Gastroesophageal sphincter (tissue), 4 donors: Measurements from ENCODE around the gene AKAP13. TPM values are rescaled to one million over a fixed set of nuclear protein-coding genes. Genes with fewer than 3 reads are reported as not detected.

Experiments
- ATAC-seq: fragments of 150-250 bp; one replicate; pipeline ENCODE4 v1.9.1; 2016; ENCODE audit warnings: mild to moderate bottlenecking, moderate library complexity
- H3K27ac ChIP-seq, 4 donors: fragments of 200-600 bp; sonication (generic) in 3 of 4; 1 replicate in 3 of 4; 2 replicates in 1 of 4; pipeline ENCODE4 v1.5.1; 2016 to 2019
- H3K27me3 ChIP-seq: fragments of 200-600 bp; sonication (generic); one replicate; pipeline ENCODE4 v1.5.1; 2019
- H3K36me3 ChIP-seq, 2 donors: fragments of 200-600 bp; sonication (generic); one replicate each; pipeline ENCODE4 v1.5.1; 2019; ENCODE audit warnings: control low read depth in 1 of 2
- H3K4me1 ChIP-seq, 3 donors: fragments of 200-600 bp; sonication (generic); 1 replicate in 2 of 3; 2 replicates in 1 of 3; pipeline ENCODE4 v1.5.1; 2016 to 2019; ENCODE audit warnings: control low read depth in 2 of 3
- H3K4me3 ChIP-seq, 2 donors: fragments of 200-600 bp; sonication (generic); one replicate each; pipeline ENCODE4 v1.5.1; 2019; ENCODE audit warnings: mild to moderate bottlenecking in 1 of 2, moderate library complexity in 1 of 2
- H3K9me3 ChIP-seq, 3 donors: fragments of 200-600 bp; sonication (generic); one replicate each; pipeline ENCODE4 v1.5.1; 2017 to 2019; ENCODE audit warnings: control low read depth in 2 of 3
- CTCF ChIP-seq, 4 experiments: fragments of 200-600 bp in 2 of 4; fragments of 450-650 bp in 2 of 4; sonication (generic) in 1 of 4; IDR thresholded peaks; one replicate each; pipeline ENCODE4 v1.5.1; 2017 to 2019; ENCODE audit warnings: antibody characterized with exemption in 4 of 4, mild to moderate bottlenecking in 2 of 4, moderate library complexity in 2 of 4
- EP300 ChIP-seq: sonication (generic); formaldehyde crosslinking; IDR thresholded peaks from one replicate; pipeline ENCODE4 v1.6.1; 2017; ENCODE audit warnings: antibody characterized with exemption, mild to moderate bottlenecking
- POLR2A ChIP-seq, 2 donors: fragments of 450-650 bp; IDR thresholded peaks; one replicate each; pipeline ENCODE4 v1.6.1; 2017; ENCODE audit warnings: antibody characterized with exemption in 2 of 2, mild to moderate bottlenecking in 2 of 2, moderate library complexity in 1 of 2
- POLR2AphosphoS5 ChIP-seq: sonication (generic); formaldehyde crosslinking; IDR thresholded peaks from one replicate; pipeline ENCODE4 v1.6.1; 2017; ENCODE audit warnings: antibody characterized with exemption
- WGBS, 2 donors: methylation state at CpG; one replicate each; pipeline ENCODE4 v1.1.5; 2018; ENCODE audit warnings: low coverage in 1 of 2; 5-methylcytosine and 5-hydroxymethylcytosine counted together
- total RNA-seq, 4 donors: library from RNA; depleted of rRNA; stranded (reverse); fragments of >200 nt; gene quantifications; one replicate each; pipeline ENCODE4 v1.1.0, GENCODE V29; 2016

The AKAP13 gene
- total RNA-seq, 4 donors from 2014 or later, result 196 to 252 (median 215) TPM

GRCh38 chr15:85639752-85640381 lies 259.5 kb downstream of the AKAP13 start:
- no peaks in the 10 kb centered on the region for H3K9me3 ChIP-seq
- peak; percentile 48 for ATAC-seq
- peaks cover 0 to 12% of the 10 kb centered on the region in 2 donors for H3K36me3 ChIP-seq
- H3K4me3 ChIP-seq, result no peak overlapping the region
- 33 to 39% methylated on average over 3 of the region's 3 CpGs for WGBS, 2 donors
- H3K27me3 ChIP-seq, result no peaks in the 10 kb centered on the region
- peak overlapping the region; percentile 36 to 92 (median 65) for H3K27ac ChIP-seq
- peaks cover 12 to 81% (median 41%) of the 10 kb centered on the region in 3 donors for H3K4me1 ChIP-seq
- TF ChIP-seq POLR2A (IDR thresholded peaks at IDR 0.05) (no peak), EP300 (no peak), CTCF (IDR thresholded peaks at IDR 0.05) (no peak), POLR2AphosphoS5 (peak; percentile 11)

DNA sequence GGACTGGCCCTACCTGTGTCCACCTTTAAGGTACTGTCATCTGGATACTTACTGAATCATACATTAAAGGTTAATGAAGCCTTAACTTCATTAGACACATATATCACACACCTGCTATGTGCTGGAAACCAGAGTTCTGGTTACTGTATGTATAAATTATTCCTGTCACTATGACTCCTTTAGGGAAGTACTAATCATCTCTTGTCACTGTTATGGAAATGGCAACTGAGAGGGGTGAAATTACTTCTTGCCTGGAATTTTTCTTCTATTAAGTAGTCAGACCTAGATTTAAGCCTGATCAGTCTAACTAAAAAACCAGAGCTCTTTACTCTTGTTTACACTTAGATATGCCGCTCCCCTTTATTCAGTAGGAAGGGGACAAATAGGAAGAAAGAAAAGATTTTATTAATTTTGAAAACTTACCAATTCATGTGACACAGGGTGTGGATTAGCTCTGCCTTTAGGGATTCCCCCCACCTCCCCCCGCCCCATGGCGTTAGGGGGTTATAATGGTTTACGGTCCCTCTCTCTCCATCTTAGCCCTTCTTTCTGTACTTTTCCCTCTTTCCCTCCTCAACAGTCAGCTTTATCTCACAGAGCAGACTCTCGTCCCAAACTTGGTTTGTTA lies 261.8 kb downstream of the AKAP13 start:
- Histone ChIP-seq H3K4me1 (peaks cover 12 to 87% (median 53%) of the 10 kb centered on the region in 3 donors), H3K4me3 (peak overlapping the region; percentile 31 to 34), H3K27ac (peak overlapping the region; percentile 82 to 100 (median 90)), H3K27me3 (no peaks in the 10 kb centered on the region), H3K9me3 (no peaks in the 10 kb centered on the region), H3K36me3 (peaks cover 0 to 30% of the 10 kb centered on the region in 2 donors)
- 8 to 10% methylated on average over 3 to 5 of the region's 5 CpGs for WGBS, 2 donors
- peak in 1 of 4 experiments; percentile 46 for TF ChIP-seq CTCF (IDR thresholded peaks at IDR 0.05)
- TF ChIP-seq POLR2AphosphoS5, result no peak
- ATAC-seq, result no peak

DNA sequence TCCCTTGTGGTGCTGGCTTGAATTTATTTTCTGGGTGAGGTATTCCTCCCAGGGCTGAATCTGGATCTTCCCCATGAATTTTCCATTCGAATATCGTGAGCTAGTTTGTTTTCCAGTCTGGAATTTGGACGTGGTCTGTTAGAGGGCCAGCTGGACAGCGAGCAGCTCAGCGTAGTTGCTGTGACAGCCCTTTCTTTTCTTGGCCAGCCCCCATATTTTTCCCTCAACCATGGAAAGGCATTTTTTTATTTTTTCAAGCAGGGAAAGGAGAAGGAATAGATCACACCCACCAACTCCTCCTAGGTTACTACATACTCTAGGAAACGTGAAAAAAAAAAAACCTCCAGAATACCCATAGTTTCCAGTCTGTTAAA lies 262.3 kb downstream of the AKAP13 start:
- H3K4me3 ChIP-seq, result peak overlapping the region; percentile 31 to 34
- peak; percentile 94 for ATAC-seq
- peak overlapping the region; percentile 82 to 100 (median 90) for H3K27ac ChIP-seq
- TF ChIP-seq POLR2A (IDR thresholded peaks at IDR 0.05) (no peak), CTCF (IDR thresholded peaks at IDR 0.05) (peak in 1 of 4 experiments; percentile 54), EP300 (no peak), POLR2AphosphoS5 (peak; percentile 64)
- H3K4me1 ChIP-seq, result peaks cover 12 to 87% (median 53%) of the 10 kb centered on the region in 3 donors
- peaks cover 0 to 35% of the 10 kb centered on the region in 2 donors for H3K36me3 ChIP-seq
- no peaks in the 10 kb centered on the region for H3K27me3 ChIP-seq
- 0 to 2% methylated on average over 4 to 6 of the region's 6 CpGs for WGBS, 2 donors
- H3K9me3 ChIP-seq, result no peaks in the 10 kb centered on the region

DNA sequence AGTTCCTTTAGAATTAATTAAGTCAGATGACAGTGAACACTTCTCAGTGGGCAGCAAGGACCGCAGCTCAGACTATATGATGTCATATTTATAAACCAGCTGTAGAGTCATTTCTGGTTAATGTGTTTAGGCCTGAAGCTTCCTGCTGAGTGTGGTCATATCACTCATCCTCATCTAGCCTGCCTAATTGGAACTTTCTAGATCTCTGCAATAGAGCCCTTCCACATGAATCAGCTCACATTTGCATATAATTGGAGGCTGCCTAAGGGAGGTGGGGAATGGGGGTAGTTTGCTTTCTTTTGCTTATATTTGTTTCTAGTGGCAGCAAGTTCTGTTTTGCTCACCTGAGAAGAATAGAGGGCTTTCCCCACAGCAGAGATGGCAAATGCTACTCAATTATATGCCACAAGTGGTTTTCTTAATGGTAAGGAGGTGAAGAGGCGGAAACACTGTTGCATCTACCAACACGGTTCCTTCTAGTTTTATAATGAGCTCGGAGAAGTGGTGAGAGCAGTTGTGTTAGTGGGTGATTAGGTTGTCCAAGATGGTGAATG lies 266.2 kb downstream of the AKAP13 start:
- peaks cover 7 to 76% (median 49%) of the 10 kb centered on the region in 3 donors for H3K4me1 ChIP-seq
- H3K4me3 ChIP-seq, result no peak overlapping the region
- peaks cover 0 to 23% of the 10 kb centered on the region in 2 donors for H3K36me3 ChIP-seq
- no peaks in the 10 kb centered on the region for H3K27me3 ChIP-seq
- ATAC-seq, result no peak
- H3K27ac ChIP-seq, result peak overlapping the region in 3 of 4 donors; percentile 20 to 82 (median 38)
- TF ChIP-seq EP300 (no peak), POLR2A (IDR thresholded peaks at IDR 0.05) (no peak), POLR2AphosphoS5 (no peak), CTCF (IDR thresholded peaks at IDR 0.05) (no peak)
- WGBS, 2 donors, result 82 to 90% methylated on average over 2 to 4 of the region's 4 CpGs
- no peaks in the 10 kb centered on the region for H3K9me3 ChIP-seq
